Fibroblast of skin of back (primary cell): ENCODE measurements around the gene IQSEC1.

Experiments
- DNase-seq: peaks from one replicate; pipeline ENCODE4 v3.0.0-alpha.2; 2013

Gene IQSEC1

DNA sequence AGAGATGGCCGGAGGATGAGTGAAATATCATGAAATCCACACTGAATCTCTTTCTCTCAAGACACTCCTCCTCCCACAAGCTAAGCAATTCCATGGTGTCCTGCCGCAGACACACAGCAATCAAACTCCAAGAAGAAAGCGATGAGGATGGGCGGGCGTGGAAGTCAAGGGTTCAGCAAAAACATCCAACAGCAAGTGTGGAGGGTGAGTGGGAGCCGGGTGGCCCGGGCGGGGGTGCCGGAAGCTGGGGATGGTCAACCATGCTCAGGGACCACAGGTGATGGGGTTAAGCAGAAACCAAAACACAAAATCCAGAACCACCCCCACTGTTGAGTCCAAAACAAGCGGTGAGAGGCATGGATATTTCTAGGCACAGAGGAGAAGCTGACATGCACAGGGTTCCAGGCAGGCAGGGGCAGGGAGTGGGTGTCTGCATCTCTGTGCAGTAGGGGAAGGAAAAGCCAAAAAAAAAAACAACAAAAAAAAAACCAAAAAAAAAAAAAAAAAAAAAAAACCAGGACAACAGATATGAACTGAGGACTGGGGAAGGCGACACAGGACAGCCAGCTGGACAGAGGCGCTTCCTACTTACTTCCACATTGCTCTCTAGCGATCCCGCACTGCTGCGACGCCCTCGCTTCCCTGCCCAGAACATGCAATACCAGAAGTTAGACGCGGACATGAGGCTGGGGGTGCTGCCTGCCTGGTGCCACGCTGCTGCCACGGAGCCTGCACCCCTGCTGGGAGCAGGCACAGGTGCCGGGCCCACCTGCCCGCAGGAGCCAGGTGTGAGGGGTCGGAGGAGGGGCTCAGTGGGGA lies 170.8 kb downstream of the IQSEC1 start:
- no peak for DNase-seq

DNA sequence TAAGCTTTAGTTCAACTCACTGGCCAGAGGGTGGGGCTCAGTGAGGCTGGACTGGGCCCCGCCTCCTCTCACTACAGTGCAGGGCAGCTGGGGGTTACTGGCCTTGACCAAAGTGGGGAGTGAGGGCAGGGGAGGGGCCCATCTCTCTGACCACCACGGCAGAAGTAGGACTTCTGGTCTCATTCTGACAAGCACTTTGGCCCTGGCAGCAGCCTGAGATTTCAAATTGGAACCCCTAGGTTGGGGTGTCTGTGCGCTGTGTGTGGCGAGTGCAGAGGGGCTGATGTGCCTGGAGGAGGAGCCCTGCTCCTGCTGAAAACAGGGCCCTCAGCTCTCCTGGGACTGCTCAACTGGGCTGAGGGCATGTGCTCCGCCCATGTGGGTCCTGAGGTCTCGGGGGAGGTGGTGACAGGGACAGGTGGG lies 171.6 kb downstream of the IQSEC1 start:
- DNase-seq: no peak

DNA sequence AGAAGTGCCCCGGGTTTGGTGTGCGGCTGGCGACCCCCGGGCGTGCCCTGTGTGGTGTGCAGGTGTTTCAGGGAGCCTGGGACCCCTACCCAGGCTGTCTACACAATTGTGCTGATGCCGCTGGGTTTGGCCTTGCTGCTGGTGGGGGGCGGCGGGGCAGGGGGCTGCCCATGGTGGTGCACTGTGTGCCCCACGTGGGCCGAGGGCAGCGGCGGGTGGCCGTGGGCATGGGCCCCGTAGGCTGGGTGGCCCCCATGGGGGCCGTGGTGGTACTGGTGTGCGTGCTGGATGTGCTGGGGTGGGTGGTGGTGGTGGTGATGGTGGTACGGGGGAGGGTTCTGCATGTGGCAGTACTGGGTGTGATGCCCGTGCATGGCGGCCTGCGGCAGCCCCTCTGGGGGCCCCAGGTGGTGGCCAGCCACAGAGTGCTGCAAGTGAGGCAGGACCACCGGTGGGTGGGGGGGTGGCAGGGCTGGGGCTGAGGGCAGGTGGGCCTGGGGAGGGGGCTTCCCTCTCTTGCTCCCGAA lies 172.3 kb downstream of the IQSEC1 start:
- no peak for DNase-seq

DNA sequence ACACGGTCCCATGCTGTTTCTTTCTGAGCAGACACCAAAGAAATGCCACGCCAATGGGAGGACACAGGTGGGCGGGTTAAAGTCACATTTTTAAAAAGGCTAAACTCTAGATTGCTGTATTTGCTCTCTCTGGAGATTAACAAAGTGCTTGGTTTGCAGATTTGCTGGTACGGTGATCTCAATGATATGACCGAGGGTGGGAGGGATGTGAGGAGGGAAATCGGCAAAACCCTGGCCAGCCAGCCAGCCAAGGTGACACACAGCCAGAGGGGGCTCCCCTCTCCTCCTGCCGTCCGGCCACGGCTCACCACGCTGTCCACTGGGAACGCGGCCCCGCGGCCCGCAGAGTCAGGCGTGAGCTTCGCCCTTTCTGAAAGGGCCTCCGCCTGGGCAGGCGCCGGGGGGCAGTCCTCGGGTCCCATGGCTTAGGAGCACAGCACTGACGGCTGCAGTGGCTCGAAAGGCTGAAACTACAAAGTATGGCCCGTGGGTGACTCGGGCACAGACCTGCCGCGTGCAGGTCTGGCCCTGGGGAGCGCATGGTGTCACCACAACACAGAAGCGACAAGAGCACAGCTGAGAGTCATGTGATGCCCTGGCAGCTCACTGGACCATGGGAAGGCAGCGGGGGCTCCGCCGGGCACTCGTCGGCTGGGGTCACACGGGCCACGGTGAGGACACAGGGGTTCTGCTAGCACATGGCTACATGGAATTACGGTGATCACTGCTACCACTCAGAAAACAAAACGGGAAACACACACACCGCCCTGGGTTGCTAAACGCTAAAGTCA lies 174.1 kb downstream of the IQSEC1 start:
- DNase-seq: no peak

DNA sequence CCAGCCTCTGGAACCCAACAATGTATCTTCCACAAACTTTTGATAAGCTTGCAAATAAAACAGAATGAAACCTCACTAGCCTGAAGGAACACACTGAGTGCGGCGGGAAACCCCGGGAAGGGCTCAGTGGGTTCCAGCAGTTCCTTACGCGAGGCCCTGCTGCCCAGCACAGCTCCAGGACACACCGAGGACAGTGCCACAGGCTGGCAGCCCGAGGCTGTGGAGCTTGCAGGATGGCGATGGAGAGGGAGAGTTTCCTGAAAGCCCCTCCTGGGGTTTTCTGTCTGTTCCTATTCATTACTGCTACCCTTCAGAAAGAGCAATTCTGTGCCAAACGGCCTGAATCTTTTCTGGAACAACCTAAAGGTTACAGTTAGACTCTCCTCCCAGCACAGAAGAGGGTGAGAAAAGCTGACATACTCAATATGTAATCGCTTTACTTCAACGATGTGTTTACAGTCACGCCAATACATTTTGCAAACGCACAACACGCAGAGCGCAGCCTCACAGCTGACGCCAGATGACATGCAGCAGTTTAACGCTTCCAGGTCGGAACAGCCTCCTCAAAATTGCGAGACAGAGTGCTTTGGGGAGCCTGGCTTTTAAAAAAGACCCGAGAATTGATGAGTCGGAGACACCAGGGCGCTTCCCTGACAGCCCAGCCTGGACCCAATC lies 174.8 kb downstream of the IQSEC1 start:
- no peak for DNase-seq

DNA sequence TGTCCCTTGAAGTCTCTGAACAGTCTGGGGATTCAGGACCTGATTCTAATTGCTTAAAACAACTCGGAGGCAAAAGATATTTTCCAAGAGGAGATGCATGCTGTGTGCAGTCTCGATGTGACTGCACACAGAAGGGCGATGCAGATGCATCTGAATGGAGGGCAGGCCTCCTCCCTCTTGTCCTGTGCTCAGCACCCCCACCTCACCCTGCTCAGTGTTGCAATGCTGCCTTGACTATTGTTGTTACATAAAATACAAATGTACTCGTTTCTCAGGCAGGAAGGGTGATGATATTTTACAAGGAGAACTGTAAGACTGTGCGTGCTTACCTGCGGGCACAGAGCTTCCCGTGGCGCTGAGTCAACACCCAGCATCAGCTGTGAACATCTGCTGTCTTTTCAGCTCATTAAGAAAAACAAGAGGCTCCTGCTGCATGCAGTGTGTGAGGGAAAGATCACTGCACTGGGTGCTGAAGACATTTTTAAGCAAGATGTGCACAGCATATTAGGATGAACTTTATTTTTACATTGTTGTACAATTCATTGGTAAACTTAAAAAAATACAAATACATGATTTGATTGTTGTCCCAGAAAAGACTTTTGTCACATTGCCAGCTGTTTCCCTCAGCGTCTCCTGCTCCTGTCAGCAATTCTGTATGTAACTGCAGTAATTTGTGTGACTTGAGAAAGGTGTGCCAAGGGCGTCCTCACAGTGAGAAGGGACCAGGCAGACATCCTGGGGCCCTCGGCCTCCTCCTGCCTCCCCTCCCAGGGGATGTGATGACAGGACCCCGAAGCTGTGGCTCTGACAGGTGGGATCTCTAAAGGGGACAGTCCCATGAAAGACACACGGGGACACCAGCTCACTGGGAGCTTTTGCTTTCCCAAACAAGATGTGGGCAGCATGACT lies 175.6 kb downstream of the IQSEC1 start:
- DNase-seq: no peak

DNA sequence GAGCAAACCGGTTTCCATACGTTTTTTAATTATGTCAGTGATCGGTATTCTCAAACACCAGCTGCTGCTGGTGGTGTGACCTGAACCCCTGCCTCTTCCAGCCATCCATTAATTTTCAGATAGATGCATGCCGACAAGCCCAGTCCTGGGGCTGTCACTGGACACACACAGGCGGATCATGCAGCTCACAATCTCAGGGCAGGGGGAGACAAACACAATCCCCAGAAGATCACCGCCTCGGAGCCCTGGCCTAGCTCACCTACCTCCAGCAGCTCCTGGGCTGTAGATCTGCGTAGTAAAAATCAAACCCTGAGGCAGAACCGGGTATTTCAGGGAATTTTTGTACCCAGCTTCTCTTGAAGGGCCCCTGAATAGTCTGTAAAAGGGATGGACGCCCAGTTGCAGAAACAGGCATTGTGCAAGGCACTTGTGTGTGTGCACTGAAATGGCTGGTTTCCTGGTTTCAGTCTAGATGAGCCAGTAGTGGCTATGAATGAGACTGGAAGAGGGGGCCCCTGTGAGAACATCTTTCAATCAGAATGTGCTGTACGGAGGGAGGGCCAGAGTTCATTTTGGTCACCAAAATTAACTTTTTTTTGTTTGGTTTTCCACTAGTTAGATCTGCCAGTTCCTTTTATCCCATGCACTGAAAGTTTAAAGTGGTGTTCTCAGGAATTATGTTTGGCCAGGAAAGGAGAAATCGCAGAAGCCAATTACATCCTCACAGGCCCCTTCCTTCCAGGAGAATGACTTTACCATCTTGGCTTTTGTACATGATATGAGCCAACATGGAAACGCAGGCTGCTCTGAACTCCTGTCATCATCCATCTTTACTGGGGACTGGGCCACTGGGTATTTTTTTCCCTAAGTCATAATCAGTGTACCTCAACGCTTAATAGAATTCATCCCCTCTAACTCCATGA lies 176.9 kb downstream of the IQSEC1 start:
- no peak for DNase-seq

DNA sequence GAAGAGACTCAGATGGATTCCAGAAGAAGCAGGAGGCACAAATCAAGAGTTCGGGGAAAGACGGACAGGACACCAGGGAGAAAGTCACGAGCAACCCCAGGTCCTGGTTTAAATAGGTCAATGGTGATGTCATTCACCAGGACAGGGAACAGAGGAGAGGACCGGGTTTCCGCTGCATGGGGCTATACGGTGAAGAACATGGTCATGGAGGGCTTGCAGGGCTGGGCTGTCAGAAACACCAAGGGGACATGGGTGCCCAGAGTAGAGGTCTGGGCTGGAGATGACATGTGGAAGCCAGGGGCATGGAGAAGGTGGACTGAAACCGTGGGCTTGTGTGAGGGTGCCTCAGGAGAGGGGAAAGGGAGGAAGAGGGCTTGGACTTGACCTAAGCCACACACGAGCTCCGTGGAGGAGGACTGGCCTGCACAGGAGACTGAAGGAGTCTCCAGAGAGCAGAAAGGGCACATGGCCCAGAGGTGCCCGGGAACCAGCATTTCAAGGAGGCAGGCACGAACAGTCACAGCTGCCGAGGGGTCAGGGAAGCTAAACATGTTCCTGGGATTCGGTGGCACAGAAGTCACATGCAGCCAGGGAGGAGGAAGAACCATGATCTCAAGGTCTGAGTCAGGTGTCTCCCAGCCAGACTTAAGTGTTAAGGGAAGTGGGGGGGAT lies 177.7 kb downstream of the IQSEC1 start:
- DNase-seq: no peak

DNA sequence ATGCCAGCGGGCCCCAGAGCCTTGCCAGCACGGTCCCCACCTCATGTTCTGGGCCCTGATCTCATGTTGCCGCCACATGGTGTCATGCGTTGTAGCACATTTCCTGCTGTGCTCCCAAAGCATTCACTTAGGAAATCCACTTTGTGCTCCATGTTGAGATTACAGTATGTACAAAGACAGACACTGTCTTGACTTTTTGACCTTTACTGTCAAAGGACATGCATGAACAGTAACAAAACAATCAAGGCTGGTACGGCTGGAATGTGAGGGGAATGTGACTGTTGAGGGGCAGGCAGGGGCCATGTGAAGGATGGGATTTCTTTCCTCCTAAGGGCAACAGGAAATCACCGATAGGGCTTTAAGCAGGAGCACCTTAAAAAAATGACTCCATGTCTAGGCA lies 178.6 kb downstream of the IQSEC1 start:
- DNase-seq: peak; percentile 25

DNA sequence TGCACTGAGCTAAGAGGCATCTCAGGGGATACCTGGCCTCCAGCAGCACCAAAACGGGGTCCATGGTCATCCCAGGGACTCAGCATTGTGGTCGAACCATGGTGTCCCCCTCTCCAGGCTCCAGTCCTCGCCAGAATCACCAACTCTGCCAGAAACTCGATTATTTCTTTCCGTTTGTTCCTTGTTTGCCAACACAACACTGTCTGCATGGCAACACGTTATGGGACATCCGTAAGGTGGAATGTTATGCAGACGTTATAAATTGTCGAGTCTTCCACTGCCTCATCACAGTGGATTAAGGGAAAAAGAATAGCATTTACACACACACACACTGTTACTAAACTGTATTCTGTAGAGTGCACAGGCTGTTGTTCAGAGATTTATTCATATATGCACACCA lies 179.4 kb downstream of the IQSEC1 start:
- DNase-seq: no peak

DNA sequence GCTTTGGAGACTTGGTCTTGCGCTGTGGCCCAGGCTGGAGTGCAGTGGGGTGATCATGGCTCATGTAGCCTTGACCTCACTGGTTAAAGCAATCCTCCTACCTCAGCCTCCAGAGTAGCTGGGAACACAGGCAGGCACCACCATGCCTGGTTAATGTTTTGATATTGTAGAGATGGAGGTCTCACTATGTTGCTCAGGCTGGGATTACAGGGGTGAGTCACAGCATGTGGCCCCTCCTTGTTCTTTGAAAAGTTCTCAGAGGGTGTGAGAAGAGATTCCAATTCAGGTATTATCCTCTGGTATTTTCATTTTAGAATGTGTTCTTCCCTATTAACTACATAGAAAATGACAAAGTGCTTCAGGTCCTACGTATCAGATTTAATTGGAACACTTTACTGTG lies 180.0 kb downstream of the IQSEC1 start:
- peak; percentile 27 for DNase-seq

DNA sequence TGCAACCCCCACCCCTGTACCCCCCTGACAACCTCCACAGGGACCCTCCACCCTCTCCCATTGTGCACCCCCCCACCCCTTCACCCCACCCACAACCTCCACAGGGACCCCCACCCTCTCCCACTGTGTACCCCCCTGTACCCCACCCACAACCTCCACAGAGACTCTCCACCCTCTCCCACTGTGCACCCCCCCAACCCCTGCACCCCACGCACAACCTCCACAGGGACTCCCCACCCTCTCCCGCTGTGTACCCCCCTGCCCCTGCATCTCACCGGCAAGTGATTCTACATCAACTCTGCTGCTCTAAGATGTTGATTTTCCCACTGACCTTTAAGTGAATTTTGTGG lies 180.4 kb downstream of the IQSEC1 start:
- DNase-seq: no peak

DNA sequence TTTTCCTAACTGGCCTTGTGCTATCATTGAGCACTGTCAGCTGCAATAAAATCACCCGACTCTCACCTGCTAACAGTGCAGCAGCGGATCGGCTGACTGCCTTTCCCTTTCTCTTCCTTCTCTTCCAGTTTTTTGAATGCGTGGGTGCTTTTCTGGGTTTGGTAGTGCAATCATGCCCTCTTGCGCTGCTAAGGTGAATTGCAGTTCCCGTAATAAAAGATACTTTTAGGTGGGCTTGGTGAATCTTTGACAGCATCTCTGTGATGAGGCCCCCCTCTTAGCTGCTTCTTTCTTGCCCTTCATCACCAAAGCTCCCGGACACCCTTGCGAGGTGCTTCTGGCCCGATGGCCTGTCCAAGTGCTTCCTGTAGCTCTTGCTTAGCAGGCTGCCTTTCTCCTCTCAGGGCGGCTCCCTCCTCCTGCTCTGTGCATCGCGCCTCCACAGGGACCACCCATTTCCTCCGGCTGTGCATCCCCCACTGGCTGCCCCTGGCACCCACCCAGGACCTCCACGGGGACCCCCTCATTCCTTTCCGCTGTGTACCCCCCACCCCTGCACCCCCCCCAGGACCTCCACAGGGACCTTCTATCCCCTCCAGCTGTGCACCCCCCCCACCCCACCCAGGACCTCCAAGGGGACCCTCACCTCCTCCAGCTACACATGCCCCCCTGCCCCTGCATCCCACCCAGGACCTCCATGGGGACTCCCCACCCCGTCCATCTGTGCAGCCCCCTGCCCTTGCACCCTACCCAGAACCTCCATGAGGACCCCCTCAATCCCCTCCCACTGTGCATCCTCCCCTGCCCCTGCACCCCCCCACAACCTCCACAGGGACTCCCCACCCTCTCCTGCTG lies 181.0 kb downstream of the IQSEC1 start:
- peak; percentile 56 for DNase-seq

DNA sequence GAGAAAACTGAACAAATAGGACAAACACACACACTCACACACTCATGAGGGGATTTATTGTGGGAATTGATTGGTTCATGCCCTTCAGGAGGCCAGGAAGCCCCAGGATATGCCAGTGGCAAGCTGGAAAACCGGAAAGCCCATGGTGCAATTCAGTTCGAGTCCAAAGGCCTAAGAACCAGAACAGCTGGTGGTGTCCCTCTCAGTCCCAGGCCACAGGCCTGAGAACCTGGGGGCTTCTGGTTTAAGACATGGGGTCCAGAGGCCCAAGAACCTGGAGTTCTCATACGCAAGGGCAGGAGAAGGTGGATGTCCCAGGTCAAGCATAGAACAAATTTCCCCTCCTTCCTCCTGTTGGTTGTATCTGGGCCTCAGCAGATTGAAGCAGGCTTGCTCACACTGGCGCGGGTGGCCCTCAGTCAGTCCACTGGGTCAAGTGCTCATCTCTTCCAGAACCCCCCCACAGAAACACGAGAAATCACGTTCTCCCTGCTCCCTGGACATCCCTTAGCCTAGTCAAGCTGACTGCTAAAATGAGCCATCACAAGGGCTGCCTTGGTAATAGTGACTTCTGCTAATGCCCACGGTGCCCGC lies 181.7 kb downstream of the IQSEC1 start:
- DNase-seq: no peak

DNA sequence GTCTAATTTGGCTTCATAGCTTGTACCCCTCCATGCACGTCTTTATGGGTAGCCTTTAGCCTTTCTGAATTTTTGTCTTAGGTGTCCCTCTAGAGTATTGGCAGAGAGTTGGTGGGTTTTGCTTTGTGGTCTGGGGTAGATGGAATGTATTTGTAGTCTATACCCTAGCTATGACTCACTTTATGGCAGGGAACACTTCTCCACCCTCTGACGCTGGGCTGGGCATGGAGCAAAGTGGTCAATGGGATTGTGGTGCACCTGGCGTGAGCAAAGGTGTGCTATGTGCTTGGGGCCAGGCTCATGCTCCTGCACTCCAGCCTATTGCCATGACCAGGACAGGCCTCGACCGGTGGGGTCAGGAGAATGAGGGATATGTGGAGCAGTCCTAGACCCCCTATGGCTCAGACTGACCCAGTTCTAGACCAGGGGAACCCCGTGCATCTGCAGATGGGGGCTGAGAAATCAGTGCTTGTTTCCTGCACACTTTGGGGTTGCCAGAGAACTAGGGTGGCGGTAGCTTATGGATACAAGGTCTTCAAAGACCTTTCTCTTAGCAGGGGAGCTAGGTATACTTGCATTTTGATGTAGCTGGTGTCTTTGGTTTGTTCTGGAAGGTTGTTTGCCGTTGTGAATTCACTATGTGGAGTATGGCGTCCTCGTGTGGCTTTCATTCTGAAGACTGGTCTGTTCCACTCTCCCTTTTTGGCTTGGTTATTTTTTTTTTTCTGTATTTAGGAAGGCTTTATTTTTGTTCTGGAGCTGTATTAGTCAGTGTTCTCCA lies 182.4 kb downstream of the IQSEC1 start:
- no peak for DNase-seq

DNA sequence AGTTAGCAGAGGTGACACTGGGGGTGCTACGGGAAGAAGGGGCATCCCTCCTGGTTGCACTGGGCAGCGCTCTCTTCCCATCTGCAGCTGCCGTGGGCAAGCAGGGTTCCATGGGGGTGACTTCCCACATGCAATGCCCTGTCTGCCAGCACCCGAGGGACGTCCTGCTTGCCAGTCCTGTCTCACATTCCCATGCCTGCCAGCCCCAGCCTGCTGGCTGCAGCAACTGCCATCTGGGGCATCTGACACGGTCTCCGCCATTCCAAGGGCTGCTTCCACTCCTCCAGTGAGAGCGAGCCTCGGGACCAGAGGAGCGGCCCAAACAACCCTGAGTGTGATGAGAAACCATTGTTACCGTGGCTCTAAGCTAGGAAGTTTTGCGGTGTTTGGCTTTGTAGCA lies 186.5 kb downstream of the IQSEC1 start:
- DNase-seq: no peak

DNA sequence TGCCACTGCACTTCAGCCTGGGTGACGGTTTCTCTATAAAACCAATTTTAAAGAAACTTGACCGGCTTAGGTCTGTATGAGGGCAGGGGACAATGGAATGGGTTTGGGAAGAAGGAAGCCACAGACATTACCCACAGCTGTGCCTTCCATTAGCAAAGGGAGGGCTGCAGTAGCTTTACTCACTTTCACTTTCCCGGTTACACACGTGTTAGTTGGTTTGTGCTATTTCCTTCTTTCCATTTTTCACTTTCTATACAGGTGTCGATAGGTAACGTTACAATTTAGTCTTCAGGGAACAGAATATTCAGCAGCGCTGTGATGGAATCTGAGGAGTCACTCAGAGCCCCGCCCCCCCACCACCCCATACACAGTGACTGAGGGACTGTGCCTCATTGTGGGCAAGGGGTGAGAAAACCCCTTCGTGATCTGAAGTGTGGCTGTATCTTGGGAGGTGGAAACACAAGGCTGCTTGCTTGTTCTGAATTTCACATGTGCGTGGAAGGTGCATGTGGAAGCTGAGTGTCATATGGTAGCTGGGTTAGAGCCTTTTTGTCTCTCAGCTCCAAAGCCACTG lies 187.0 kb downstream of the IQSEC1 start:
- DNase-seq: no peak

DNA sequence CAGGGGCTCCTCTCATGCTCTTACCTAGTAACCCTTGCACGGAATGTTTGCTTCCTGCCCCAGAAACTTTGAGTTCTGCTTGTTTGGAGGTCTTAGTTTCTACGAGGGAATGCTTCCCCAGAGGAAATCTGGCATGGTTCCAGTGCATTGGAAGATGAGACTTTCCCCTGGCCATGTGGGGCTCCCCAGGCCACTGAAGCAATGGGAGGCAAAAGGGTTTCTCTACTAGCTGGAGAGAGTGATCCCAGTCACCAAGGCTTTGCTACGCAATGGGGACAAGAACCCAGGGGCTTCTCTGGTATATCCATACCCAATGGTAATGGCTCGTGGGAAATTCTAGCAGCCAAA lies 187.7 kb downstream of the IQSEC1 start:
- no peak for DNase-seq
